Epithelial cell of prostate (primary cell): ENCODE measurements around the gene SYT15.
"Not testable (repeated sequence)": the region's sequence is repeated elsewhere in the genome, so short reads cannot be mapped to it uniquely, and the experiment has no call there.

Experiments
- DNase-seq: peaks from one replicate; pipeline ENCODE4 v3.0.0-alpha.2; 2011; ENCODE audit warnings: low read depth, low spot score
- H3K27ac ChIP-seq: fragments of 450-650 bp; 2 replicates; pipeline ENCODE4 v1.5.1; 2017; ENCODE audit warnings: mild to moderate bottlenecking

Gene SYT15

GRCh38 chr10:46555366-46555712 lies 23.6 kb upstream of the SYT15 start:
- no peak overlapping the region for H3K27ac ChIP-seq
- DNase-seq = no peak

- H3K27ac ChIP-seq = no peak overlapping the region
- no peak for DNase-seq
Measured at GRCh38 chr10:46555713-46556514, 23.0 kb upstream of the SYT15 start.

GRCh38 chr10:46556515-46557318 lies 22.2 kb upstream of the SYT15 start, which contains the start of gene GPRIN2:
TSS of gene GPRIN2 (minus strand) at chr10:46556658. CDS start at chr10:46550736, 5,922 bp downstream.
- DNase-seq = no peak

GRCh38 chr10:46557319-46558121 lies 21.4 kb upstream of the SYT15 start:
- no peak overlapping the region for H3K27ac ChIP-seq
- no peak for DNase-seq

More at GRCh38 chr10:46556515-46557318, 22.2 kb upstream of the SYT15 start, which contains the start of gene GPRIN2:
- no peak within 1 kb of the TSS for H3K27ac ChIP-seq

- no peak overlapping the region for H3K27ac ChIP-seq
- no peak for DNase-seq
Measured at GRCh38 chr10:46558122-46558391, 20.9 kb upstream of the SYT15 start.

- no peak for DNase-seq
Measured at GRCh38 chr10:46558392-46559185, 20.3 kb upstream of the SYT15 start.

GRCh38 chr10:46559231-46559671 lies 19.7 kb upstream of the SYT15 start:
- DNase-seq = no peak

More at GRCh38 chr10:46558392-46559185, 20.3 kb upstream of the SYT15 start:
- no peak overlapping the region for H3K27ac ChIP-seq

GRCh38 chr10:46560381-46560780 lies 18.5 kb upstream of the SYT15 start:
- no peak for DNase-seq
- H3K27ac ChIP-seq = no peak overlapping the region

More at GRCh38 chr10:46559231-46559671, 19.7 kb upstream of the SYT15 start:
- no peak overlapping the region for H3K27ac ChIP-seq

- no peak overlapping the region for H3K27ac ChIP-seq
- DNase-seq = no peak
Measured at GRCh38 chr10:46560952-46561351, 18.0 kb upstream of the SYT15 start.

GRCh38 chr10:46565591-46566332 lies 13.2 kb upstream of the SYT15 start:
- not testable (repeated sequence) for DNase-seq, H3K27ac ChIP-seq

GRCh38 chr10:46567151-46567550 lies 11.8 kb upstream of the SYT15 start:
- not testable (repeated sequence) for H3K27ac ChIP-seq, DNase-seq

GRCh38 chr10:46570655-46571054 lies 8.3 kb upstream of the SYT15 start:
- DNase-seq, H3K27ac ChIP-seq: not testable (repeated sequence)

GRCh38 chr10:46572765-46573164 lies 6.2 kb upstream of the SYT15 start:
- not testable (repeated sequence) for H3K27ac ChIP-seq, DNase-seq

- DNase-seq, H3K27ac ChIP-seq: not testable (repeated sequence)
Measured at GRCh38 chr10:46573314-46573713, 5.6 kb upstream of the SYT15 start.

GRCh38 chr10:46573884-46574283 lies 5.0 kb upstream of the SYT15 start:
- not testable (repeated sequence) for H3K27ac ChIP-seq, DNase-seq

- not testable (repeated sequence) for DNase-seq, H3K27ac ChIP-seq
Measured at GRCh38 chr10:46577624-46578473, 1.1 kb upstream of the SYT15 start.

- not testable (repeated sequence) for DNase-seq, H3K27ac ChIP-seq
Measured at GRCh38 chr10:46579378-46579777, 450 bp downstream of the SYT15 start.

- not testable (repeated sequence) for DNase-seq, H3K27ac ChIP-seq
Measured at GRCh38 chr10:46581997-46582396, 3.1 kb downstream of the SYT15 start.
